Natural killer cell (primary cell): ENCODE results near the gene COL5A1. TPM values are rescaled to one million over a fixed set of nuclear protein-coding genes. Genes with fewer than 3 reads are reported as not detected.

Source experiments
- ATAC-seq, 3 donors: fragments of 150-1000 bp in 2 of 3; fragments of 200-7000 bp in 1 of 3; cut with Tn5 transposase; 1 replicate in 1 of 3; 2 replicates in 2 of 3; pipeline ENCODE4 v1.10.0; 2021; ENCODE audit warnings: mild to moderate bottlenecking in 2 of 3, moderate library complexity in 2 of 3
- DNase-seq, 2 donors: peaks; one replicate each; pipeline versions ENCODE4 v3.0.0 to v3.0.0-alpha.2; 2013 to 2021; ENCODE audit warnings: mixed read lengths in 1 of 2
- H3K27ac ChIP-seq: one replicate; pipeline ENCODE4 v1.5.1; 2013; ENCODE audit warnings: mild to moderate bottlenecking, low read length
- H3K27me3 ChIP-seq: one replicate; pipeline ENCODE4 v1.6.1; 2013; ENCODE audit warnings: low read length; ENCODE audit not compliant: control insufficient read depth, insufficient read depth
- H3K36me3 ChIP-seq: one replicate; pipeline ENCODE4 v1.6.1; 2013; ENCODE audit warnings: low read length; ENCODE audit not compliant: control insufficient read depth, insufficient read depth
- H3K4me1 ChIP-seq: one replicate; pipeline ENCODE4 v1.6.1; 2013; ENCODE audit warnings: low read length; ENCODE audit not compliant: control insufficient read depth, insufficient read depth
- H3K4me3 ChIP-seq: one replicate; pipeline ENCODE4 v1.5.1; 2013; ENCODE audit warnings: low read length
- H3K9me3 ChIP-seq: one replicate; pipeline ENCODE4 v1.6.1; 2013; ENCODE audit warnings: low read length; ENCODE audit not compliant: control insufficient read depth, insufficient read depth
- H3K27ac Mint-ChIP-seq, 2 donors: one replicate each; pipeline ENCODE4 v1.8.0; 2022; ENCODE audit warnings: mild to moderate bottlenecking in 2 of 2, mixed read lengths in 2 of 2, moderate library complexity in 1 of 2
- H3K27me3 Mint-ChIP-seq, 2 donors: one replicate each; pipeline ENCODE4 v1.8.0; 2022; ENCODE audit warnings: low read depth in 2 of 2, mixed read lengths in 2 of 2
- H3K36me3 Mint-ChIP-seq: one replicate; pipeline ENCODE4 v1.8.0; 2022; ENCODE audit warnings: mixed read lengths
- H3K4me1 Mint-ChIP-seq, 2 donors: one replicate each; pipeline ENCODE4 v1.8.0; 2022; ENCODE audit warnings: mixed read lengths in 2 of 2
- H3K4me3 Mint-ChIP-seq: one replicate; pipeline ENCODE4 v1.8.0; 2022; ENCODE audit warnings: mild to moderate bottlenecking, moderate library complexity, mixed read lengths
- H3K9me3 Mint-ChIP-seq, 2 donors: one replicate each; pipeline ENCODE4 v1.8.0; 2022; ENCODE audit warnings: mixed read lengths in 2 of 2
- WGBS: methylation state at CpG from one replicate; pipeline ENCODE4 v1.1.7; 2013; ENCODE audit warnings: missing lambda C conversion rate; ENCODE audit not compliant: insufficient coverage; 5-methylcytosine and 5-hydroxymethylcytosine counted together
- intact Hi-C: fragments of 100-400 bp; cut with micrococcal nuclease; formaldehyde crosslinking; loops from one replicate; pipeline ENCODE4 v1.14.2; 2022
- total RNA-seq, 4 donors: library from RNA; stranded (reverse); fragments of 120-200 nt in 1 of 4; gene quantifications; one replicate each; pipeline versions ENCODE4 v1.2.3 to v1.2.4, GENCODE V29; 2013 to 2022
- TF ChIP-seq, protein P1 (sequence below): fragments of 200-600 bp; IDR thresholded peaks from one replicate; pipeline ENCODE4 v1.8.0; 2022; ENCODE audit warnings: antibody characterized with exemption

Gene COL5A1
- total RNA-seq, 3 donors from 2014 or later (not counting 1 experiment from before 2014, with no cell fraction given) = 0.11 to 0.28 (median 0.23) TPM

DNA sequence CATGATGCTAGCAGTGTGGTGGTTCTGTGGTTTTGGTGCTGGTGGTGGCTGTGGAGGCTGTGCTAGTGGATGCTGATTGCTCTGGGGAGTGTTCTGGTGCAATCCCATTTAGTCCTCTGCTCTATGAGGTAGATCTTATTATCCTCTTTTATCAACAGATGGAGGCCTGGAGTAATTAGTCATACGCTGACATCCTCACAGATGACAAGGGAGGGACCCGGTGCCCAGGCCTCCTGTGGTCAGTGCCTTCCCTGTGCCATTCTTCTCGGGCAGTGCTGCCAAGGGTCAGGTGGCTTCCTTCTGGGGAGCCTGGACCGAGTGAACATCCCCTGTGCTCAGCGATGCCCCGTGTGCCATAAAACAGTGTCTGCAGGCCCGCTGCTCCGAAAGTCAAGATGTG is 74.5 kb downstream of the COL5A1 start:
- Mint-ChIP-seq H3K27me3 (no peaks in the 10 kb centered on the region), H3K9me3 (peaks cover 6% of the 10 kb centered on the region in 2 donors), H3K4me3 (no peak overlapping the region), H3K4me1 (peaks cover 7 to 34% of the 10 kb centered on the region in 2 donors), H3K27ac (no peak overlapping the region), H3K36me3 (no peaks in the 10 kb centered on the region)
- ATAC-seq (no peak), DNase-seq (no peak)
- no peak overlapping the region for H3K4me3 ChIP-seq
- no peaks in the 10 kb centered on the region for H3K27me3 ChIP-seq
- peaks cover 8% of the 10 kb centered on the region for H3K9me3 ChIP-seq
- intact Hi-C loops = no loop called here
- H3K36me3 ChIP-seq = no peaks in the 10 kb centered on the region
- H3K4me1 ChIP-seq = peaks cover 8% of the 10 kb centered on the region
- no peak overlapping the region for H3K27ac ChIP-seq
- 87% methylated on average over 8 of the region's 8 CpGs for WGBS
- TF ChIP-seq, protein P1, sequence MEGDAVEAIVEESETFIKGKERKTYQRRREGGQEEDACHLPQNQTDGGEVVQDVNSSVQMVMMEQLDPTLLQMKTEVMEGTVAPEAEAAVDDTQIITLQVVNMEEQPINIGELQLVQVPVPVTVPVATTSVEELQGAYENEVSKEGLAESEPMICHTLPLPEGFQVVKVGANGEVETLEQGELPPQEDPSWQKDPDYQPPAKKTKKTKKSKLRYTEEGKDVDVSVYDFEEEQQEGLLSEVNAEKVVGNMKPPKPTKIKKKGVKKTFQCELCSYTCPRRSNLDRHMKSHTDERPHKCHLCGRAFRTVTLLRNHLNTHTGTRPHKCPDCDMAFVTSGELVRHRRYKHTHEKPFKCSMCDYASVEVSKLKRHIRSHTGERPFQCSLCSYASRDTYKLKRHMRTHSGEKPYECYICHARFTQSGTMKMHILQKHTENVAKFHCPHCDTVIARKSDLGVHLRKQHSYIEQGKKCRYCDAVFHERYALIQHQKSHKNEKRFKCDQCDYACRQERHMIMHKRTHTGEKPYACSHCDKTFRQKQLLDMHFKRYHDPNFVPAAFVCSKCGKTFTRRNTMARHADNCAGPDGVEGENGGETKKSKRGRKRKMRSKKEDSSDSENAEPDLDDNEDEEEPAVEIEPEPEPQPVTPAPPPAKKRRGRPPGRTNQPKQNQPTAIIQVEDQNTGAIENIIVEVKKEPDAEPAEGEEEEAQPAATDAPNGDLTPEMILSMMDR = no peak

DNA sequence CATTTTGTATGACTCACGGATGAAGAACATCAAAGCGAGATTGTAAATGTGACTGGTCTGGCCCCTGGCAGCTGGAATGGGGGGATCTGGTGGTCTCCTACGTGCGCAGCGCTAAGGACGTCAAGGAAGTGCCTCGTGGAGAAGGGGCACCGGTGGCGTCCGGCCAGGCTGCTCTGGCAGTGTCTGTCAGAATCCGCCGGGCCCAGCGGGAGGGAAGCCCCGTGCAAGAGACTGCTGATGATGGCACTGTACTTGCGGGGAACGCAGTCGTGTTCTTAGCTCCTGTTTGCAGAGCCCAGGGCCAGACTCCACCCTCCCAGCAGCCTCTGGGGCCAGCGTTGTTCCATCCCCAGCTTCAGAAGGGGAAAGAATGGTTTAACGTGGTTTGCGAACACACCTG is 75.5 kb downstream of the COL5A1 start:
- Mint-ChIP-seq H3K4me3 (no peak overlapping the region), H3K36me3 (no peaks in the 10 kb centered on the region), H3K9me3 (peaks cover 6% of the 10 kb centered on the region in 2 donors), H3K27ac (no peak overlapping the region), H3K27me3 (no peaks in the 10 kb centered on the region), H3K4me1 (peaks cover 7 to 34% of the 10 kb centered on the region in 2 donors)
- no peaks in the 10 kb centered on the region for H3K27me3 ChIP-seq
- WGBS = 95% methylated on average over 20 of the region's 20 CpGs
- ATAC-seq (no peak), DNase-seq (no peak)
- TF ChIP-seq, protein P1 = no peak
- no peaks in the 10 kb centered on the region for H3K36me3 ChIP-seq
- peaks cover 5% of the 10 kb centered on the region for H3K9me3 ChIP-seq
- H3K4me3 ChIP-seq = no peak overlapping the region
- peaks cover 8% of the 10 kb centered on the region for H3K4me1 ChIP-seq
- intact Hi-C loops = no loop called here
- no peak overlapping the region for H3K27ac ChIP-seq

DNA sequence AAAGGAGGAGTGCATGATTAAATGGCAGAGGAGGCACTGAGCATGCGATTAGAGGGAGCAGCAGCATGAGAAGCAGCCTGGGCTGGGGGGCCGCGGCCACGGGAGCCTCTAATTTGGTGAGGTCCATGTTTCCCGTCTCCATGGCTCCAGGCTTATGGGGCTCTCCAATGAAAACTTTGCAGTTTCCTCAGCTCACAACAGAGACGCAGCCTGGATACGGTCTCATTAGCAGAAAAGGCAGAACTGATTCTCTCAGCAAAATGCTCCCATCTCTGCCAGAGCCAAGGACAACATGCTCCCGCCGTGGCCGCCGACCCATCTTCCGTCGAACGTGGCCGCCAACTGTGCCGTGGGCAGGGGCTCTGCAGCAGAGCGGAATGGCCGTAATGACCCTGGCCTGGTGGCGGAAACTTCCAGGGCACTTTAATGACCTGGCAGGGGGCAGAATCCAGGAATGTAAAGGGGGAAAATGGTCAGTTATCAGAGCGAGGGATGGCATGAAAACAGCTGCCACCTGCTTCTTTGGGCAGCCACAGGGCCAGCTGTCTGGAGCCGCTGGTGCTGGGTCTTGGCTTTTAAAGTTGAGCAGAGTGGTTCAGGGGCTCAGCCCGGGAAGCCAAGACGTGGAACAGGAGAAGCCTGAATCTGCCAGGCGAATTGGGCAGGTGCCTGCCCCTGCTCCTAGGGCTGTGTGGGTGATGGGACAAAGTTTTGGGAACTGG is 76.5 kb downstream of the COL5A1 start:
- H3K4me3 Mint-ChIP-seq = no peak overlapping the region
- TF ChIP-seq, protein P1 = no peak
- intact Hi-C loops = no loop called here
- H3K27me3 Mint-ChIP-seq = peaks cover 4 to 9% of the 10 kb centered on the region in 2 donors
- DNase-seq (no peak), ATAC-seq (no peak)
- no peaks in the 10 kb centered on the region for H3K36me3 ChIP-seq
- H3K9me3 ChIP-seq = peaks cover 5% of the 10 kb centered on the region
- H3K27ac Mint-ChIP-seq = no peak overlapping the region
- peaks cover 6% of the 10 kb centered on the region in 2 donors for H3K9me3 Mint-ChIP-seq
- WGBS = 92% methylated on average over 24 of the region's 24 CpGs
- peaks cover 9% of the 10 kb centered on the region for H3K4me1 ChIP-seq
- no peak overlapping the region for H3K27ac ChIP-seq
- no peak overlapping the region for H3K4me3 ChIP-seq
- peaks cover 11 to 32% of the 10 kb centered on the region in 2 donors for H3K4me1 Mint-ChIP-seq
- no peaks in the 10 kb centered on the region for H3K27me3 ChIP-seq
- H3K36me3 Mint-ChIP-seq = no peaks in the 10 kb centered on the region

DNA sequence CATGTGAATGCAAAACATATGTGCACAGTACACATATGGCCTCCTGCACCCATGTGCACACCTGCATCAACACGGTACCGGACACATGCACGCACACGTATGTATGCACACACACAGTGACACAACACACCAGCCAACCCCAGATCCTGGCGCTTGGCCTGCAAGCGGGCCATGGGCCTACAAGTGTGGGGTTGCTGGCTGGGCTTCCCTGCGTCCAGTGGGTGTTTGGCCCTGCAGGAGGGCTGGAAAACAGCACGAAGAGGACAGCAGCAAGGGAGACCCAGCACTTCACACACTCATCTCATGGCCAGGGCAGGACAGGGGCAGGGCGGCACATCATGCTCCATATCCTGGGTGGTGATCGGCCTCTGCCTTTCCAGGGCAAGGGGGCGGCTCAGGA is 77.7 kb downstream of the COL5A1 start:
- WGBS = 92% methylated on average over 11 of the region's 11 CpGs
- Histone ChIP-seq H3K36me3 (no peaks in the 10 kb centered on the region), H3K4me1 (peaks cover 19% of the 10 kb centered on the region), H3K27me3 (no peaks in the 10 kb centered on the region), H3K9me3 (peaks cover 5% of the 10 kb centered on the region), H3K27ac (no peak overlapping the region), H3K4me3 (no peak overlapping the region)
- H3K4me1 Mint-ChIP-seq = peaks cover 5 to 26% of the 10 kb centered on the region in 2 donors
- no peak overlapping the region for H3K27ac Mint-ChIP-seq
- no peak overlapping the region for H3K4me3 Mint-ChIP-seq
- TF ChIP-seq, protein P1 = no peak
- intact Hi-C loops = no loop called here
- H3K27me3 Mint-ChIP-seq = peaks cover 9 to 11% of the 10 kb centered on the region in 2 donors
- DNase-seq (no peak), ATAC-seq (no peak)
- H3K36me3 Mint-ChIP-seq = no peaks in the 10 kb centered on the region
- H3K9me3 Mint-ChIP-seq = peaks cover under 1 to 3% of the 10 kb centered on the region in 2 donors
